ENCODE data around the gene ALDH1A3.

Gene ALDH1A3

GRCh38 chr15:100859970-100860828, 19.4 kb upstream of the ALDH1A3 start:
- DNase-seq (ENCODE audit: low read depth, low spot score), result no peak

- no peak for DNase-seq (ENCODE audit: low read depth, low spot score)
Measured at GRCh38 chr15:100860829-100861510, 18.7 kb upstream of the ALDH1A3 start.

- no peak for DNase-seq (ENCODE audit: low read depth, low spot score)
Measured at GRCh38 chr15:100861511-100861991, 18.1 kb upstream of the ALDH1A3 start.

- no peak for DNase-seq (ENCODE audit: low read depth, low spot score)
Measured at GRCh38 chr15:100862162-100862561, 17.5 kb upstream of the ALDH1A3 start.

GRCh38 chr15:100863075-100863795, 16.4 kb upstream of the ALDH1A3 start:
- DNase-seq (ENCODE audit: low read depth, low spot score), result no peak

- DNase-seq (ENCODE audit: low read depth, low spot score), result no peak
Measured at GRCh38 chr15:100863796-100864267, 15.8 kb upstream of the ALDH1A3 start.

GRCh38 chr15:100866386-100867330, 13.0 kb upstream of the ALDH1A3 start:
- DNase-seq (ENCODE audit: low read depth, low spot score), result no peak

GRCh38 chr15:100867433-100867832, 12.2 kb upstream of the ALDH1A3 start:
- no peak for DNase-seq (ENCODE audit: low read depth, low spot score)

- DNase-seq (ENCODE audit: low read depth, low spot score), result no peak
Measured at GRCh38 chr15:100869151-100869999, 10.3 kb upstream of the ALDH1A3 start.

GRCh38 chr15:100873029-100873677, 6.5 kb upstream of the ALDH1A3 start:
- DNase-seq (ENCODE audit: low read depth, low spot score), result peak; percentile 65

GRCh38 chr15:100875495-100875894, 4.1 kb upstream of the ALDH1A3 start:
- no peak for DNase-seq (ENCODE audit: low read depth, low spot score)

GRCh38 chr15:100875976-100876375, 3.7 kb upstream of the ALDH1A3 start:
- DNase-seq (ENCODE audit: low read depth, low spot score), result no peak

- no peak for DNase-seq (ENCODE audit: low read depth, low spot score)
Measured at GRCh38 chr15:100877551-100877950, 2.1 kb upstream of the ALDH1A3 start.

GRCh38 chr15:100878130-100878529, 1.5 kb upstream of the ALDH1A3 start:
- DNase-seq (ENCODE audit: low read depth, low spot score), result no peak

- no peak for DNase-seq (ENCODE audit: low read depth, low spot score)
Measured at GRCh38 chr15:100878648-100879047, 983 bp upstream of the ALDH1A3 start.

GRCh38 chr15:100879061-100879463, 569 bp upstream of the ALDH1A3 start:
- no peak for DNase-seq (ENCODE audit: low read depth, low spot score)

GRCh38 chr15:100880139-100880896, 687 bp downstream of the ALDH1A3 start:
- no peak for DNase-seq (ENCODE audit: low read depth, low spot score)

- no peak for DNase-seq (ENCODE audit: low read depth, low spot score)
Measured at GRCh38 chr15:100880897-100881242, 1.2 kb downstream of the ALDH1A3 start.

Data from smooth muscle cell of the brain vasculature (primary cell).